Measurements from ENCODE around the gene ENTPD6. TPM values are rescaled to one million over a fixed set of nuclear protein-coding genes. Genes with fewer than 3 reads are reported as not detected.
"Not testable (repeated sequence)": the region's sequence is repeated elsewhere in the genome, so short reads cannot be mapped to it uniquely, and the experiment has no call there.

The ENTPD6 gene
- total RNA-seq, 2 donors from 2014 or later: 105 to 194 TPM

GRCh38 chr20:25229486-25230165, 34.1 kb downstream of the ENTPD6 start:
- peaks cover 39% of the 10 kb centered on the region for H3K4me1 ChIP-seq (replicated peaks)
- no peaks in the 10 kb centered on the region for H3K36me3 ChIP-seq
- intact Hi-C loops (cut with DNase I): no loop called here
- H3K27ac ChIP-seq: peak overlapping the region; percentile 63 to 82
- DNase-seq (ENCODE audit: low spot score): no peak
- WGBS: 72% methylated on average over 23 of the region's 23 CpGs
- TF ChIP-seq POLR2AphosphoS5 (IDR thresholded peaks at IDR 0.05): no peak
- no peak for TF ChIP-seq POLR2A (IDR thresholded peaks at IDR 0.05)
- TF ChIP-seq CTCF (IDR thresholded peaks at IDR 0.05): no peak
- H3K27me3 ChIP-seq (replicated peaks; ENCODE audit: insufficient read depth): no peaks in the 10 kb centered on the region
- no peak overlapping the region for H3K4me3 ChIP-seq
- H3K9me3 ChIP-seq: no peaks in the 10 kb centered on the region

GRCh38 chr20:25230166-25230831, 34.8 kb downstream of the ENTPD6 start:
- Histone ChIP-seq H3K9me3 (no peaks in the 10 kb centered on the region), H3K4me3 (no peak overlapping the region), H3K27ac (peak overlapping the region; percentile 63 to 82), H3K4me1 (replicated peaks) (peaks cover 40% of the 10 kb centered on the region), H3K36me3 (no peaks in the 10 kb centered on the region), H3K27me3 (replicated peaks; ENCODE audit: insufficient read depth) (no peaks in the 10 kb centered on the region)
- DNase-seq (ENCODE audit: low spot score): no peak
- intact Hi-C loops (cut with DNase I): no loop called here
- WGBS: 46% methylated on average over 8 of the region's 8 CpGs
- TF ChIP-seq POLR2A (IDR thresholded peaks at IDR 0.05): no peak
- TF ChIP-seq CTCF (IDR thresholded peaks at IDR 0.05): no peak
- peak; percentile 42 for TF ChIP-seq POLR2AphosphoS5 (IDR thresholded peaks at IDR 0.05)

- peaks cover 16% of the 10 kb centered on the region for H3K4me1 ChIP-seq (replicated peaks)
- H3K4me3 ChIP-seq: no peak overlapping the region
- H3K9me3 ChIP-seq: no peaks in the 10 kb centered on the region
- no peaks in the 10 kb centered on the region for H3K36me3 ChIP-seq
- TF ChIP-seq POLR2A (IDR thresholded peaks at IDR 0.05) (no peak), POLR2AphosphoS5 (IDR thresholded peaks at IDR 0.05) (peak; percentile 91), CTCF (IDR thresholded peaks at IDR 0.05) (no peak)
- DNase-seq (ENCODE audit: low spot score): peak; percentile 96
- H3K27ac ChIP-seq: peak overlapping the region; percentile 79 to 82
- H3K27me3 ChIP-seq (replicated peaks; ENCODE audit: insufficient read depth): no peaks in the 10 kb centered on the region
- 34% methylated on average over 10 of the region's 10 CpGs for WGBS
- intact Hi-C loops (cut with DNase I): no loop called here
Observed at GRCh38 chr20:25233016-25233772, 37.7 kb downstream of the ENTPD6 start.

- DNase-seq (ENCODE audit: low spot score); H3K4me3 ChIP-seq; H3K9me3 ChIP-seq; intact Hi-C loops (cut with DNase I); H3K27me3 ChIP-seq (replicated peaks; ENCODE audit: insufficient read depth); H3K36me3 ChIP-seq: not testable (repeated sequence)
- WGBS: 62% methylated on average over 8 of the region's 8 CpGs
- Histone ChIP-seq H3K4me1 (replicated peaks) (peaks cover 16% of the 10 kb centered on the region), H3K27ac (peak overlapping the region; percentile 79 to 82)
Observed at GRCh38 chr20:25234009-25234849, 38.7 kb downstream of the ENTPD6 start.

Measured in prostate gland (tissue), 2 donors.